VCaP (cell line): Measurements from ENCODE around the gene PBX3.
A peak's percentile ranks its signal among the peaks of the same experiment; 100 is the strongest.

Experiments
- H3K27ac ChIP-seq: fragments of 450-650 bp; 2 replicates; pipeline ENCODE4 v1.5.1; 2017
- TF ChIP-seq, protein P1 (sequence below): fragments of 450-650 bp; conservative IDR thresholded peaks from 2 replicates; pipeline ENCODE4 v1.5.1; 2017; ENCODE audit warnings: mild to moderate bottlenecking, moderate library complexity

Gene PBX3

GRCh38 chr9:125747053-125747764, at the start of gene PBX3:
PBX3 (plus strand) TSS chr9:125747373.
- TF ChIP-seq, protein P1, sequence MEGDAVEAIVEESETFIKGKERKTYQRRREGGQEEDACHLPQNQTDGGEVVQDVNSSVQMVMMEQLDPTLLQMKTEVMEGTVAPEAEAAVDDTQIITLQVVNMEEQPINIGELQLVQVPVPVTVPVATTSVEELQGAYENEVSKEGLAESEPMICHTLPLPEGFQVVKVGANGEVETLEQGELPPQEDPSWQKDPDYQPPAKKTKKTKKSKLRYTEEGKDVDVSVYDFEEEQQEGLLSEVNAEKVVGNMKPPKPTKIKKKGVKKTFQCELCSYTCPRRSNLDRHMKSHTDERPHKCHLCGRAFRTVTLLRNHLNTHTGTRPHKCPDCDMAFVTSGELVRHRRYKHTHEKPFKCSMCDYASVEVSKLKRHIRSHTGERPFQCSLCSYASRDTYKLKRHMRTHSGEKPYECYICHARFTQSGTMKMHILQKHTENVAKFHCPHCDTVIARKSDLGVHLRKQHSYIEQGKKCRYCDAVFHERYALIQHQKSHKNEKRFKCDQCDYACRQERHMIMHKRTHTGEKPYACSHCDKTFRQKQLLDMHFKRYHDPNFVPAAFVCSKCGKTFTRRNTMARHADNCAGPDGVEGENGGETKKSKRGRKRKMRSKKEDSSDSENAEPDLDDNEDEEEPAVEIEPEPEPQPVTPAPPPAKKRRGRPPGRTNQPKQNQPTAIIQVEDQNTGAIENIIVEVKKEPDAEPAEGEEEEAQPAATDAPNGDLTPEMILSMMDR, result no peak
- peak within 1 kb of the TSS; percentile 93 for H3K27ac ChIP-seq

DNA sequence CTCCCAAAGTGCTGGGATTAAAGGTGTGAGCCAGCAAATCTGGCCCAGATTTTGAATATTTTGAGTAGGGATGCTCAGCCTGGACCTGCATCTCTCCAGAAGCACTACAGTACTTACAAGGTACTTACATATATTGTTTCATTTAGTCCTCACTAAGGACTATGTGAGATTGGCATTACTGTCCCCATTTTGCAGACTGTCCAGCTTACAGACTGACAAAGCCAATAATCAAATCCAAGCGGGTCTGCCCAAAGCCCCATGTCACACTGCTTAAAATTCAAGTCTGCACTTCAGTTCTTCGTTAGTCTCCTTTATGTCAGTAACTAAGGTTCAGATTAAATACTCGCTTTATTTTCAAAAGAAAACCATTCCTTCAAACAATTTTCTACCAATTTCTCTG, 47.3 kb upstream of the PBX3 start:
- TF ChIP-seq, protein P1, result no peak
- no peak overlapping the region for H3K27ac ChIP-seq

GRCh38 chr9:125700791-125701190, 46.4 kb upstream of the PBX3 start:
- TF ChIP-seq, protein P1, result no peak
- H3K27ac ChIP-seq, result no peak overlapping the region

DNA sequence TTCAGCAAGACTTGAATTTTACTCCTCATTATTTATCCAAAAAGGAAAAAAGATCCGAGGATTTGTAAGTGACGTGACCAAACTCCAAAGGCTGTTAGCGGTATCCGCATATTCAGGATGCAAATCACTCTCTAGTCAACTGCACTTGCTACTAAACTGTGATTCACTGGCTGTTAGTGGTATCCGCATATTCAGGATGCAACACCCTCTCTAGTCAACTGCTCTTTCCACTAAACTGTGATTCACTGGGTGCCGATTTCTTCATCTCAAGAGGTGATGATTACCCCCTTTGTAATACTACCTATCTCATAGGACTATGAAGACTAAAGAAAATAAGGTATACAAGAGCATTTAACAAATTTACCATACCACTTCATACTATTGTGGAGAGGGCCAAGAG, 45.8 kb upstream of the PBX3 start:
- H3K27ac ChIP-seq, result no peak overlapping the region
- TF ChIP-seq, protein P1, result no peak

DNA sequence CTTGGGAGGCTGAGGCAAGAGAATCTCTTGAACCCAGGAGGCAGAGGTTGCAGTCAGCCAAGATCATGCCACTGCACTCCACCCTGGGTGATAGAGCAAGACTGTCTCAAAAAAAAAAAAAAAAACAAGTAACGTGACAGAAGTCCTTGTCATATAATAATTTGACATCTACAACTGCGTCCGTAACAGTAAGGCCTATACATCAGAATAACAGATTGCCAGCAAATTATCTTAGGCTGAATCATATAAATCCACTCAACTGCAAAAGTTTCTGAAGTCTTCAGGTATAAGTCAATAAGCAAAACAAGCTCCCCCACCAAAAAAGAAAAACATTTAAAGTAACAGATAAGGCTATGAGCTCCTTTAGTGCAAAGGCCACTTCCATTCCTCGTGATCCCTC, 43.5 kb upstream of the PBX3 start:
- TF ChIP-seq, protein P1, result no peak
- H3K27ac ChIP-seq, result no peak overlapping the region

DNA sequence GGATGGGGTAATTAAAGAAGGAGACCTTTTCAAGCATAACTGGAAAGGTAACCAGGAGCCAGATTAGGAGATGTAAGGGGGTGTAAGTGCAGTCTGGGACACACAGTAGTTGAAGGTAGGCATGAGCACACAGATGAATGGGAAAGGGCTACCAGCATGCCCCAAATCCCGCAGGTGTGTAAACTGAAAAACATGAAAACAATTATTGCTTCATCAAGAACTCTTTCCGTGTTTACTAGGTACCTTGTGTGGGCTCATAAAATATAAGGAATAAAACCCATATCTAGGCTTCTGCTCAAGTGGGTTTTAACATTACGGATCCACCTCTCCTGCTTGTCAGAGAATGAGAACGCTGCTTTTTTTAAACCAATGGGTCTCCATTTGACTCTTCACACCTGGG, 41.3 kb upstream of the PBX3 start:
- H3K27ac ChIP-seq, result peak overlapping the region; percentile 79; the same call in 1 of the 2 replicates
- TF ChIP-seq, protein P1, result no peak

DNA sequence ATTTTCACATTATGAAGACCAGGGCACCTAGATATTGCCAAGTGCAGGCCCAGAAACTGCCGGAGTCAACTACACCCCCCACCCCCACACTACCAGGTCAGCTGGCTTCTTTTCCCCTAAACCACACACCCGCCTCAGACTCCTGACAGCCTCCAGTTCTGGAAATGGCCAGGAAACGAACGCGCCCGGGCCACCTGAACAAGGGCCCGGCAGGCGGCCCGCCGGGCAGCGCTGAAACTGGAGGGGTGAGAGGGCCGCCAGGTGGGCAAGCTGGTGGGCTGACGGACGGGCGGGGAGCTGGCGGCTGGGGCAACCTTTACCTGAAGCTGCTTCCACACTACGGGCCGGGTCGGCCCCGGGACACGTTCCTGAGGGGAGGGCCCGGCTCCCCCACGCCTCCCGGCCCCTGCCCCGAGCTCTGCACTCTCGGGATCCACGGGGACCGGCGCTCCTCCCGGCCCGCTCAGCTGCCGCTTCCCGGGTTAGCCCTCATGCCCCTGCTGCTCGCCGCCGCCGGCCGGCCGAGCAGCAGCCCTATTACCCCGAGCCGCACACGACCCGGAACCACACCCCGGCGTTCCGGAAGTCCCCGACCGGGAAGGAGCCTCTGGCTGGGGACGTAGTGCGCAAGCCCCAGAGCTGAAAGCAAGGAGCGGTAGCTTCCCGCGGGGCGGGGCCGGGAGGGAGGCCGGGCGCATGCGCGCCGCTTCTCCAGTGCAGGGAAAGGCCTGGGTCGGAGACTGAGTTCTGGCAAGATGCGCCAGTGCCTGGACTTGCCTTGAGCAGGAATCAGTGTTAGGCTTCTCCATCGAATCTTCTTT, 40.3 kb upstream of the PBX3 start, which contains the start of gene MAPKAP1:
TSS of gene MAPKAP1 (minus strand) at position 558 of the 821 bp plus-strand sequence. CDS start 34,634 bp downstream, outside the sequence.
- TF ChIP-seq, protein P1, result no peak
- H3K27ac ChIP-seq, result peak within 1 kb of the TSS; percentile 79
